Central memory CD8-positive, alpha-beta T cell (primary cell): ENCODE results near the gene PARVG.
A peak's percentile ranks its signal among the peaks of the same experiment; 100 is the strongest.

Source experiments
- ATAC-seq: fragments of 150-1000 bp; cut with Tn5 transposase; replicated peaks from 2 replicates; pipeline ENCODE4 v1.10.0; 2022; ENCODE audit warnings: mild to moderate bottlenecking, moderate FRiP score, moderate number of reproducible peaks; ENCODE audit not compliant: poor library complexity, severe bottlenecking; ENCODE audit errors: extremely low read depth
- DNase-seq, 2 donors: peaks; one replicate each; pipeline ENCODE4 v3.0.0; 2021; ENCODE audit warnings: low spot score in 2 of 2
- H3K27ac Mint-ChIP-seq: one replicate; pipeline ENCODE4 v1.8.0; 2022; ENCODE audit warnings: low read depth, mild to moderate bottlenecking, moderate library complexity, mixed read lengths
- H3K27me3 Mint-ChIP-seq: one replicate; pipeline ENCODE4 v1.8.0; 2022; ENCODE audit warnings: mixed read lengths
- H3K36me3 Mint-ChIP-seq: one replicate; pipeline ENCODE4 v1.8.0; 2022; ENCODE audit warnings: mild to moderate bottlenecking, moderate library complexity, mixed read lengths; ENCODE audit not compliant: insufficient read depth
- H3K4me1 Mint-ChIP-seq: one replicate; pipeline ENCODE4 v1.8.0; 2022; ENCODE audit warnings: mixed read lengths
- H3K4me3 Mint-ChIP-seq: one replicate; pipeline ENCODE4 v1.8.0; 2022; ENCODE audit warnings: mild to moderate bottlenecking, moderate library complexity, mixed read lengths
- H3K9me3 Mint-ChIP-seq: one replicate; pipeline ENCODE4 v1.8.0; 2022; ENCODE audit warnings: mixed read lengths

PARVG gene

GRCh38 chr22:44196731-44197131 lies 16.0 kb downstream of the PARVG start:
- ATAC-seq: no peak
- Mint-ChIP-seq H3K36me3 (peaks cover 16% of the 10 kb centered on the region), H3K27me3 (no peaks in the 10 kb centered on the region), H3K4me3 (no peak overlapping the region), H3K27ac (no peak overlapping the region), H3K9me3 (no peaks in the 10 kb centered on the region), H3K4me1 (peaks cover 51% of the 10 kb centered on the region)
- DNase-seq: no peak

GRCh38 chr22:44197271-44197670 lies 16.5 kb downstream of the PARVG start:
- H3K27me3 Mint-ChIP-seq: no peaks in the 10 kb centered on the region
- DNase-seq (no peak), ATAC-seq (no peak)
- H3K36me3 Mint-ChIP-seq: peaks cover 15% of the 10 kb centered on the region
- H3K4me1 Mint-ChIP-seq: peaks cover 51% of the 10 kb centered on the region
- H3K27ac Mint-ChIP-seq: no peak overlapping the region
- no peak overlapping the region for H3K4me3 Mint-ChIP-seq
- no peaks in the 10 kb centered on the region for H3K9me3 Mint-ChIP-seq

GRCh38 chr22:44199164-44199563 lies 18.4 kb downstream of the PARVG start:
- DNase-seq (no peak), ATAC-seq (no peak)
- Mint-ChIP-seq H3K36me3 (peaks cover 19% of the 10 kb centered on the region), H3K27ac (peak overlapping the region; percentile 0), H3K27me3 (no peaks in the 10 kb centered on the region), H3K4me1 (peaks cover 39% of the 10 kb centered on the region), H3K9me3 (no peaks in the 10 kb centered on the region), H3K4me3 (no peak overlapping the region)

DNA sequence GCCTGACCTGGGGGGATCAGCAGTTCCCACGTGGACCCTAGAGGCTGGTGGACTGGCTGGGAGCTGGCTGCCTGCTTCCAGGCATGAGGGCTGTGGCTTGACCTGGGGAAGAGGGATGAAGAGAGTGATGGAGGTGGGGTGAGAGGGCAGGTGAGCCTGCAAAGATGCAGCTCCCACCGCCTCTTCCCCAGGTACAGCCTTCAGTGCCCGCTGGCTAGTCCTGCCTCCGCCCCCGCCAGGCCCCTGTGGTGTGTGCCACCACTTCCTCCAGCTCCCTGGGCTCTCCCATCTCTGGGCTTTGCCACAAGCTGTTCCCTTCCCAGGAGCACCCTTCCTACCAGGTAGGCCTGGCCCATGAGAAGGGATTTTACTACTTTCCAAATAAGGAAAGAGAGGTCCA lies 19.1 kb downstream of the PARVG start:
- no peak for ATAC-seq
- DNase-seq: no peak
- peaks cover 32% of the 10 kb centered on the region for H3K4me1 Mint-ChIP-seq
- no peaks in the 10 kb centered on the region for H3K9me3 Mint-ChIP-seq
- peaks cover 20% of the 10 kb centered on the region for H3K36me3 Mint-ChIP-seq
- H3K27me3 Mint-ChIP-seq: no peaks in the 10 kb centered on the region
- no peak overlapping the region for H3K4me3 Mint-ChIP-seq
- peak overlapping the region; percentile 0 for H3K27ac Mint-ChIP-seq

DNA sequence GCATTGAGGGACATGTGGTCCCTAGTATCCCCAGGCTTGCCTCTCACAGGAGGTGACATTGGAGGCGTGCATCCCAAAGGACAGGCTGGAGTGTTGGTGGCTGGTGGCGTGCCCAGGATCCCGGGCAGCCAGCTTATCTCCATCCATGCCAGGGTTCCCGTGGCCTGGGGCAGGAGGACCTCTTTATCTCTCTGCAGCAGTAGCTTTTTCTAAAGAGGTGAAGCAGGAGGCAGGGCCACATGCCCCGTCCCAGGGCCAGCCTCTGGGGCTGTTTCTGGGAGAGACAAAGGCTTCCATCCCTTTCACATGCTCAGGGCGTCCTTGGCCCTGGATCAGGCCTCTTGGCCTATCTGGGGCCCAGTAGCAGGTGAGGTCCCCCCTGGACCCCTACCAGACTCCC lies 19.7 kb downstream of the PARVG start:
- H3K27ac Mint-ChIP-seq: peak overlapping the region; percentile 57
- DNase-seq: no peak
- H3K4me1 Mint-ChIP-seq: peaks cover 31% of the 10 kb centered on the region
- peaks cover 20% of the 10 kb centered on the region for H3K36me3 Mint-ChIP-seq
- H3K4me3 Mint-ChIP-seq: no peak overlapping the region
- H3K27me3 Mint-ChIP-seq: no peaks in the 10 kb centered on the region
- H3K9me3 Mint-ChIP-seq: no peaks in the 10 kb centered on the region
- ATAC-seq: no peak

- Mint-ChIP-seq H3K27me3 (no peaks in the 10 kb centered on the region), H3K4me3 (no peak overlapping the region), H3K36me3 (peaks cover 20% of the 10 kb centered on the region), H3K27ac (peak overlapping the region; percentile 57), H3K4me1 (peaks cover 31% of the 10 kb centered on the region), H3K9me3 (no peaks in the 10 kb centered on the region)
- ATAC-seq (no peak), DNase-seq (no peak)
Observed at GRCh38 chr22:44200855-44201550, 20.3 kb downstream of the PARVG start.

GRCh38 chr22:44201665-44202064 lies 20.9 kb downstream of the PARVG start:
- Mint-ChIP-seq H3K36me3 (peaks cover 21% of the 10 kb centered on the region), H3K4me1 (peaks cover 31% of the 10 kb centered on the region), H3K27ac (no peak overlapping the region), H3K27me3 (no peaks in the 10 kb centered on the region), H3K9me3 (no peaks in the 10 kb centered on the region), H3K4me3 (no peak overlapping the region)
- DNase-seq: no peak
- ATAC-seq: no peak

DNA sequence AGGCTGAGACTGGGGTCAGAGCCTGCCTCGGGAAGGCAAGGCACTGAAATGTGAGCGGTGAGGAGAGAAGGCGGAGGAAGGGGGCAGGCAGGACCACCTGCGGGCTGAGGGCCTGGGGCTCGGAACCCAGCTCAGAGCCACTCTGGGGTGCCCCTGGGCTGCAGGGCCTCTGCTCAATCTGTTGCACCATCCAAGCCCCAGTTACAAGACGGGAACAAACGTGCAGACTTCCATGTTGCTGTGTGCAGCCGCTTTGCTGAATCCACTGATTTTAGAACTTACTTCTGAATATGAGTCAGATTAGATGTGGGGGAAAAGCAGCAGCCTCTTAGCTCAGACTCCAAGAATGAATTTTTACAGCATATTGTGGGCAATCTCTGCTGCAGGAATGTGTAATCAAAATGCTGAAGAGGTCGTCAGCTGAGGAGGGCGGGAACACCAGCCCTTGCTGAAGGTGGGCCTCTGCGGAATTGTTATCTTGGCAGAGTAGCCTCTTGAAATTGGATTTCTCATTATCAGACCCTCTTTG lies 21.6 kb downstream of the PARVG start:
- Mint-ChIP-seq H3K4me3 (no peak overlapping the region), H3K27ac (no peak overlapping the region), H3K9me3 (no peaks in the 10 kb centered on the region), H3K4me1 (peaks cover 31% of the 10 kb centered on the region), H3K27me3 (no peaks in the 10 kb centered on the region), H3K36me3 (peaks cover 21% of the 10 kb centered on the region)
- no peak for ATAC-seq
- no peak for DNase-seq

GRCh38 chr22:44203203-44203602 lies 22.5 kb downstream of the PARVG start:
- peaks cover 18% of the 10 kb centered on the region for H3K36me3 Mint-ChIP-seq
- no peaks in the 10 kb centered on the region for H3K27me3 Mint-ChIP-seq
- H3K4me3 Mint-ChIP-seq: no peak overlapping the region
- ATAC-seq (no peak), DNase-seq (no peak)
- H3K9me3 Mint-ChIP-seq: no peaks in the 10 kb centered on the region
- peaks cover 36% of the 10 kb centered on the region for H3K4me1 Mint-ChIP-seq
- no peak overlapping the region for H3K27ac Mint-ChIP-seq

DNA sequence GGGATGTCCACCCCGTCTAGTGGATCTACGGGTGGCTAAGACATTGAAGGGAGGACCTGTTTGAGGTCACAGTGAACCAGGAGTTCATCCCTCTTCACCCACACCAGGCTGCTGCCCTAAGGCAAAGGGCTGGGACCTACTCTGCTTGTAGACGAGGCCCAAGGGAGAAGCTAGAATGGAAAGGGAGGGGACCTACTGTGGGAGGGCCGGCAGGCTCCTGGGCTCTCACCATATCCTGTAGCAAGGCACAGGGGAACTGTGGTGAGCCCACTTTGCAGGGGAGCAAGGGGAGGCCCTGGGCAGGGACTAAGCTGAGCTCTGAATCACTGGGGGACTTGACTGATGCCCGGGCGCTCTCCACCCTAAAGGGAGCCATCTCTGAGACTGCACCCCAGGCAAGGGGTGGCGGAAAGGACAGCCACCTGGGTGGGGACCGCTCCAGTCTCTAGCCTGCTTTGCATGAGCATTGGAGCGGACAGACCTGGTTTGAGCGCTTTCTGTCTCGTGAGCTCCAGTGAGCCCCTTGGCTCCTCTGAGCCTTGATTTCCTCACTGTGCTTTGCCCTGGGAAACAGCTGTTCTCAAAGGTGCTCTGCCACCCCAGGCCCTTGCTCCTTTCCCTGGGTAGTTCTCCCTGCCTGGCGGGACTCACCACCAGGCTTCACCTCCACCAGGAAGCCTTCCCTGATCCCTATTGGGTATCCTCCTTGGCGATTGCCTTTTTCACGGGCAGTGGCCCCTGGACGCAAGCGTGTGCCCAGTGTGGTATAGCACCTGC lies 24.2 kb downstream of the PARVG start:
- Mint-ChIP-seq H3K27ac (no peak overlapping the region), H3K9me3 (peaks cover 6% of the 10 kb centered on the region), H3K36me3 (peaks cover 13% of the 10 kb centered on the region), H3K4me1 (peaks cover 32% of the 10 kb centered on the region), H3K27me3 (no peaks in the 10 kb centered on the region), H3K4me3 (no peak overlapping the region)
- no peak for ATAC-seq
- no peak for DNase-seq

DNA sequence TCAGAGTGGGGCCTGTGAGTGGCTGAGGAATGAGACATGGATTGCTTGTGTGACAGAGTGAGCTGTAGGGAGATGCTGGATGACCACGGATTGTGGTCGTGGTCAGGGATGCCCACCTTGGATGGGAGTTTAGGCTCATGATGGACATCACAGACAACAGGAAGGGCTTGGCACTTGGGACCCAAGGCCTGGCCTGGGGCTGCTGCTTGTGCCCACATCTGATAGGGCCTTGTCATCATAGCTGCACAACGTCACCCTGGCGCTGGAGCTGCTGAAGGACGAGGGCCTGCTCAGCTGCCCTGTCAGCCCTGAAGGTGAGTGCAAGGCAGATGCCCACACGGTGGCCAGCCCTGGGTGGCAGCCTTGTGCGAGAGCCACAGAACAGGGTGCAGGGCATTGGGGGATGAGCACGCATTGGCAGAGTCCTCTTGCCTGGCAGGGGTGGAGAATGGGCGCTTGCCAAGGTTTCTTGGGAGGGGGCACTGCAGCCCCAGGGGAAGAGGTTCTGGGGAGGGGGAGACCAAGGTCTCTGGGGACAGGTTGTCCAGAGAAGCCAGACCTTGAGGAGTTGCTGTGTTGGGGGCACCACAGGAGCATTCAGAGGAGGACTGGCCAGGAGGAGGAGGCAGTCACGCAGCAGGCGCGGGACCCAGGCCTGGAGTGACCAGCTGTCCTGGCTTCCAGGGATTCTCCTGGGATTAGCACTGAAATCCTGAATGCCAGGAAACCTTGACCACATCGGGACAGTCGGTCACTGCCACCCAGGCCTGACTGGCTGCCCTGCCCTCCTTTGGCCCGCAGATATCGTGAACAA lies 25.0 kb downstream of the PARVG start:
- peak overlapping the region; percentile 69 for H3K27ac Mint-ChIP-seq
- H3K4me1 Mint-ChIP-seq: peaks cover 24% of the 10 kb centered on the region
- no peak overlapping the region for H3K4me3 Mint-ChIP-seq
- no peak for DNase-seq
- no peak for ATAC-seq
- peaks cover 6% of the 10 kb centered on the region for H3K9me3 Mint-ChIP-seq
- H3K27me3 Mint-ChIP-seq: no peaks in the 10 kb centered on the region
- H3K36me3 Mint-ChIP-seq: peaks cover 13% of the 10 kb centered on the region

- H3K36me3 Mint-ChIP-seq: peaks cover 11% of the 10 kb centered on the region
- no peaks in the 10 kb centered on the region for H3K27me3 Mint-ChIP-seq
- DNase-seq: no peak
- ATAC-seq: no peak
- H3K4me3 Mint-ChIP-seq: no peak overlapping the region
- H3K4me1 Mint-ChIP-seq: peaks cover 22% of the 10 kb centered on the region
- no peak overlapping the region for H3K27ac Mint-ChIP-seq
- peaks cover 6% of the 10 kb centered on the region for H3K9me3 Mint-ChIP-seq
Observed at GRCh38 chr22:44206330-44206645, 25.6 kb downstream of the PARVG start.
